ENCODE results near the gene CCK.
"Not testable (repeated sequence)": the region's sequence is repeated elsewhere in the genome, so short reads cannot be mapped to it uniquely, and the experiment has no call there.

CCK gene, protein sequence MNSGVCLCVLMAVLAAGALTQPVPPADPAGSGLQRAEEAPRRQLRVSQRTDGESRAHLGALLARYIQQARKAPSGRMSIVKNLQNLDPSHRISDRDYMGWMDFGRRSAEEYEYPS

DNA sequence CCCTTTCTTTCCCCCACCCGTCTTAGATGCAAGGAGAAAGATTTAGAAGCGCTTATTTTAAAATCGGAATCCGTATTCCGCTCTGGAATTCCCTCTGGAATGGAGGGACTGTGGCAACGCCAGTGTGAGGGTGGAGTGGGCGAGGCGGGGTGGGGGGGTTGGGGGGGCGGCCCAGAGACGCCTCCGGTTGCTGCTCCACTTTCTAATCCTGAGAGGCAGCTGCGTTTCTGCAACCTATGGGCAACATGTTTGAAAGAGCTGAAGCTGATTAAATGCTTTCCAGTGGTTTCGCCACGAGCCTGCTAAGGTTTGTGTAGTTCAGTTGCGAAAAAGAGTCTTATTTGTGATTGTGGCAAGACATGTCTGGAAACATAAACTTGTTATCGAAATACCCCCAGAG lies at the start of gene CCK:
CCK (minus strand) TSS at position 101 of the 400 bp plus-strand sequence. CDS start 2,555 bp downstream, outside the sequence.
- no peak for DNase-seq (ENCODE audit: low read depth)

DNA sequence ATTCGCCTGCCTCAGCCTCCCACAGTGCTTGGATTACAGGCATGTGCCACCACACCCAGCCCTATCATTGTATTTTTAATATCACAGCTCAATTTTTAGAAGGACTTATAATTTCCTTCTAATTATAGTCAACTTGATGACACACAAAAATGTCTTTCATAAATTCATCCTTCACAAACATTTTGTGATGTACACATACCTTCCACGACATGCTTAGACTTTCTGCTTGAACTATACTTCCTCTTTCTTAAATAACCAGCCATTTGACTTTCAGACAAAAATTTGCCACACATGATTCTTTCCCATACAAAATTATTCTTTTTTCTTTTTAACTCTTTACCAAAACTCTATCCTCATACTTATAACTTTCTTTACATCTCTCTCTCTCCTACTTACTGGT lies 48.4 kb upstream of the CCK start:
- no peak for DNase-seq (ENCODE audit: low read depth)

DNA sequence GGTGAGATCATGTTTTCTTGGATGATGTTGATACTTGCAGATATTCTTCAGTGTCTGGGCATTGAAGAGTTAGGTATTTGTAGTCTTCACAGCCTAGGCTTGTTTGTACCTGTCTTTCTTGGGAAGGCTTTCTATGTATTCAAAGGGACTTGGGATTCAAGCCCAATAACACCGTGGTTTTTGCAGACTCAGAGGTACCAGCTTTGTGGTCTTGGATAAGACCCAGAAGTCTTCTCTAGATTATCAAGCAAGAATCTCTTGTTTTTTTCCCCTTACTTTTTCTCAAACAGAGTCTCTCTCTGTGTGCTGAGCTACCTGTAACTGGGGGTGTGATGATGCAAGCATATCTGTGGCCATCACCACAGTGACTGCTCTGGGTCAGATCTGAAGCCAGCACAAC lies 42.7 kb upstream of the CCK start:
- no peak for DNase-seq (ENCODE audit: low read depth)

DNA sequence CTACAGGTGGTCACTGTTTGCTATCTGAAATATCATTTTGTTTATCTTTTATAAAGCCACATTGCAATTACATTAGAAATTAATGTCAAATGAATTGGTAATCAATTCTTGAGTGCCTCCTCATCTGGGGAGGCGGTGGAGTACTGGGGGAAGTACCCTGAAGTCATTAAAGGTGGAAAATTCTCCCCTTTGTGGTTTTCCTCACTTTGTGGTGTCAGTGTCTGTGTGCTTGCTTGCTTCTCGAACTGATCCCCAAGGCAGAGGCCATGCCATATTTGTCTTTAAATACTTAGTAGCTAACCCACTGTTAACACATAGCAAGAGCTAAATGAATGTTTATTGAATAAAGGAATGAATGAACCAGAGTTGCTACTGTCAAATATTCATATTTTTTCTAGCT lies 40.5 kb upstream of the CCK start:
- no peak for DNase-seq (ENCODE audit: low read depth)

DNA sequence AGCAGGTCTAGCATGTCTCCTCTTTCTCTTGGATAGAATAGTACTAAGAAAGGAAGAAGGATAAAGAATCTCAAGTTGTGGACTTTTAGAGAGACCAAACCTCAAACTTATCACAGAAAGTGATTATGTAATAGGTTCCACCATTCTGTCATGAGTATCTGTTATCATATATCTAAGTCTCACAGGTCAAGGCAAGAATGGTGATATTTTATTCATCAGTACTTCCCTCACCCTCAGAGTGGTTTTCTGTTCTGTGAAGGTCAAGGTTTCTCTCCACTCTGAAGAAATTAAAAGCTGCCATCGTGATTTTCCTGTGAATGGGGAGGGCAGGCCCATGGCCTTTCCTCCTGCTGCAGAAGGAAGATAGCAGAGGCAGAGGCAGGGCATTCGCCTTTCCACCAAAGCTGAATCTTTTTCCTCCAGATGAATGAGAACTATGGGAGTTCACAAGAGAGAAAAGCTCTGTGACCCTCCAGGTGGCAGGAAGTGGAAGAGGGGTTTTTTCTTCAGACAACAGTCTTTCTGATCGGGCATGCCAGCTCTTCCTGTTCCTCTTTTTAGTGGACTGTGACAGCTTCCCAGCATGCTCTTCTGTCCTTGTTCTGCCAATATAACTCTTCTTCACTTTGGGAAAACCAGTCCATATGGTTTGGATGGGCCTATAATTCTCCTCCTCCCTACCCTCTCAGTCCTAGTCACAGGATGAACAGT lies 37.1 kb upstream of the CCK start:
- DNase-seq (ENCODE audit: low read depth): no peak

DNA sequence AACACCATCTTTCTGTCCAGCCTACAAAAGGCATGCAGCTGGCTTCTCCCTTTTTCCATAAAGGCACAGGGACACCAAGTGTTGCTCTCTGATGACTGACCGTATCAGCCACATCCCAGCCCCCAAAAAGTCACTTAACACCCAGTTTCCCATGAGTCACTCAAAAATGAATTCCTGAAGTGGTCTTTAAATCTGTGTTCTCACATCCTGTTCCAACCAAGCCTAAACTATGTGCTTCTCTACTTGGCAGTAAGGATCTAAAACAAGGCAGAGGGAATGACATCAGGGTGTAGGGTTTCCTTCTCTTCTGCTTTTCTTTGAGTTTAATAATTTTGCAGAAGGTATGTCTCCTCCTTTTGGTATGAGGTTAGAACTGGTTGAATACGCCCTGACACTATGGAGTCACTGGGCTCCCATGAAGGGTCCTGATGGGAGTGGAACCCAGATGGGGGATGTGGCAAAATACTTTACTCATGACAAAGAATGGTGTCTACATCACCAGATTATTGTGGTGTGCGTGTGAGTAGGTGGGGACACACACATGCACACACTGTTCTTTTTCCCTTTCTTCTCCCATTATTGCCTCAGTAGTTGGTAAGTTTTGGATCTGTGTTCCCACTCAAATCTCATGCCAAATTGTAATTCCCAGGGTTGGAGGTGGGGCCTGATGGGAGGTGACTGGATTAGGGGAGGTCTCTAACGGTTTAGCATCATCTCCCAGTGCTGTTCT lies 35.6 kb upstream of the CCK start:
- no peak for DNase-seq (ENCODE audit: low read depth)

DNA sequence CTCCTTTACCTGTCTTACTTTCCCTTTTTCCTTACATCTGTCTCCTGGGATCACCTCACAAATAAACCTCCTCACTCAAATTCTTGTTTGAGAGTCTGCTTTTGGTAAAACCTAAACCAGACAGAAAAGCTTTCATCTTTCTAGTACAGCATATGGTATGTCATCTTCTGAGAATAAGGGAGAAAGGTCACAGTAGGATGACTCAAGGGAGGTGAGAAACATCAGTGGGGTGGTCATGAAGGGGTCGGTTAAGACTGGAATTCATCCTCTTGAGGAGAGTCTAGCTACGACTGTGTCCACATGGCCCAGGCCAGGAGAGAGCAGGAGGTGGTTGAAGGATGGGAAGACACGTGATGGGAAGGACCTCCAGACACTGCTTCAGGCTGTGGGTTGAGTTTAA lies 34.8 kb upstream of the CCK start:
- no peak for DNase-seq (ENCODE audit: low read depth)

DNA sequence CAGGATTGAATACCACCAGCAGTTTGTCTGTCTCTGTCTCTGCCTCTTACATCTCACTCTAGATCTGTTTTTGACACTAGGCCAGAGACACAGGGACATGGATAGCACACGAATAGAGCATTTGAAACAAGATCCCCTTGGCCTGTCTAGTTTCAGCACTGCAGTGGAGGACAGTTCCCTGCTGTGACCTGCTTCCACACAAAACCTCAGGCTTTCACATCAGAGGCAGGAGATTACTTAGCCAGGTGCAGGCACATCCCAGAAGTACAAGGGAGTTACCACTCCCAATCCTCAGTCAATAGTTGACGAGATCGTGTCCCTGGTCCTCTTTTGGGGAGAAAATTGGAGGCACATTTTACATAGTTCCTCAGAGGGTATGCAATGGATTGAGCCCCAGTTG lies 34.0 kb upstream of the CCK start:
- peak; percentile 19 for DNase-seq (ENCODE audit: low read depth)

DNA sequence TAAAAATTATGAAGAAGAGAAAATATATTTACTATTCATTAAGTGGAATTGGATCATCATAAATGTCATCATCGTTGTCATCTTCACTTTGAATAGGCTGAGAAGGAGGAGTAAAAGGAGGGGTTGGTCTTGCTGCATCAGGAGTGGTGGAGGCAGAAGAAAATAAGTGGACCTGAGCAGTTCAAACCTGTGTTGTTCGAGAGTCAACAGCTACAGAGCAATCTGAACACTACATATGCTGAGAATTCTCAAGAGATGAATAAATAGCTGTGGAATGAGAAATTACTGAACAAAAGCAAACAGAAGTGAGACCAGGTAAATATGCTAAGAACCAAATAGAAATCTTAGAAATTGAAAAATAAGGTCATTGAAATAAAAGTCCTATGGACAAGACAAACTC lies 32.3 kb upstream of the CCK start:
- no peak for DNase-seq (ENCODE audit: low read depth)

DNA sequence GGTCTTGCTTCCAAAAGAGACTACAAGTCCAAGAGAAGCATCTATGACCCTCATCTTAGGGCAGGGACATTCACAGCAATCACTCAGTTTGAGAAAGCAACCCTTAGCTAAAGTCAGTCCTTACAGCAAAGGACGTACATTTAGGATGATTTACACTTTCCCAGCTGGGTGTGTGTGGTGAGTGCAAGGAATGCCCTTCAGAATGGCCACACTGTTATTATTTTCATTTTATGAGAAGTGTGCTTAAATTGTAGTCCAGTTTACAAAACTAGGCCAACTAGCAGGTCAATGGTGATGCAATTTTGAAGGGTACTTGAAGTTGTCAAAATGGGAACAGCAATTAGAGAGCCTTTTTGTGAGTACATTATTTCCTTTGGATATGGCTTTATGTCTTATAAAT lies 26.0 kb upstream of the CCK start:
- DNase-seq (ENCODE audit: low read depth): no peak

DNA sequence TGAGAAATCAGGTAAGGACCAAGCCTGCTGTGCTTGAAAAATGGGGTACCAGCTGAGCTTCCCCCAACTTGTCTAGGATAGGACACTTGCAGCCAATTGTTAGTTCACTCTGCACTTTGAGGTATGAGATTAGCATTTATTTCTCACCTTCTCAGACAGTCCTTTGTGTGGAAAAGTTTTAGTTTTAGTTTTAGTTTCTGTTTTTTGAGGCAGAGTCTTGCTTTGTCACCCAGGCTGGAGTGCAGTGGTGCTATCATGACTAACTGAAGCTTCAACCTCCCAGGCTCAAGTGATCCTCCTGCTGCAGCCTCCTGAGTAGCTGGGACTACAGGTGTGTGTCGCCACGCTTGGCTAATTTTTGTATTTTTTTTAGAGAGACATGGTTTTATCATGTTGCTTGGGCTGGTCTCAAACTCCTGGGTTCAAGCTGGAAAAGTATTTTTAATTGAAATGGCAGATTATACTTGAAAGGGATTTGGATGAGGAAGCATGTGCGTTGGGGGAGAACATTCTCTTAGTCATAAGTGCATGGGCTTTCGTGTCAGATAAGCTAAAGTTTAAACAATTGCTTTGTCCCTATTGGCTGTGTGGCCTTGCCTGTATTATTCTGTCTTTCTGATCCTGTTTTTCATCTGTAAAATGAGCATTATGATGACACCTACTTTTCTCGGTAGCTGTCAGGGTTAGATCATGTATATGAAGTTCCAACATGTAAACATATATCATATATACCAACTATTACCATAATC lies 25.2 kb upstream of the CCK start:
- no peak for DNase-seq (ENCODE audit: low read depth)

DNA sequence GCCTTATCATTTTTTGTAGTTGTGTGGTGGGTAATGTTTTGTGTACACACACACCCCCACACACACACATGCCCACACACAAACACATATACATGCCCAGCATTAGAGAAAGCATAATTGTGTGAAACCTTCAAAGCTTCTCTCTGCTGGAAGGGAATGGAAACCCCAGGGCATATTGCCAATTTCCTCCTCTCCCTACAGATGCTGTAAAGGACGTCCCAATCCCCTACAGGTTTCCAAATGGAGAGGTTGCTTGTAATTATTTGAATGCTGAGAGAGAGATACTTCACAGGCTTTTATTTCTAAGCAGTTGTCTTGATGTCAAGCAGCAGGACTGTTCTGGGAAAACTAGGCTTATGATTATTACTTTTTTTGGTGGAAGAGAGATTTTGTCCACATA lies 23.0 kb upstream of the CCK start:
- no peak for DNase-seq (ENCODE audit: low read depth)

DNA sequence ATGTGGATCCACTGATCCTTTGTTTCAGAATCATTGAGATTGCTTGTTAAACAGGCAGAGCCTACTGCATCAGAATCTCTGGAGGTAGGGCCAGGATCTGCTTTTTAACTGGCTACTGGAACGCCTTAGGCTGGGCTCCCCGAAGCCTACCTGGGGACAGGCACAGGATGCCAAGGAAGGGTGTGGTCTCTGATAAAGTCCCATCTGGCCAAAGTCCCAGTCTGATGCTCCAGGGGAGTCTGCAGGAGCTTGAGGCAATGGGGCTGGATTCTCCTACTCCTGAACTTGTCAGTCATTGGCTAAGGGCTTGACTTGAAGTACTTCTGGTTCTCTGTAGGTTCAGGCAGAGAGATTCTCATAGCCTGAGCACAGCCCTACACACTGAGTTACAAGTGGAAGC lies 22.4 kb upstream of the CCK start:
- no peak for DNase-seq (ENCODE audit: low read depth)

DNA sequence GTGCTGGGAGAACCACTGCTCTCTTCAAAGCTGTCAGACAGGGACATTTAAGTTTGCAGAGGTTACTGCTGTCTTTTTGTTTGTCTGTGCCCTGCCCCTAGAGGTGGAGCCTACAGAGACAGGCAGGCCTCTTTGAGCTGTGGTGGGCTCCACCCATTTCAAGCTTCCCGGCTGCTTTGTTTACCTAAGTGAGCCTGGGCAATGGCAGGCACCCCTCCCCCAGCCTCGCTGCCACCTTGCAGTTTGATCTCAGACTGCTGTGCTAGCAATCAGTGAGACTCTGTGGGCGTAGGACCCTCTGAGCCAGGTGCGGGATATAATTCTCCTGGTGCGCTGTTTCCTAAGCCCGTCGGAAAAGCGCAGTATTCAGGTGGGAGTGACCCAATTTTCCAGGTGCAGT lies 21.4 kb upstream of the CCK start:
- DNase-seq (ENCODE audit: low read depth): not testable (repeated sequence)

DNA sequence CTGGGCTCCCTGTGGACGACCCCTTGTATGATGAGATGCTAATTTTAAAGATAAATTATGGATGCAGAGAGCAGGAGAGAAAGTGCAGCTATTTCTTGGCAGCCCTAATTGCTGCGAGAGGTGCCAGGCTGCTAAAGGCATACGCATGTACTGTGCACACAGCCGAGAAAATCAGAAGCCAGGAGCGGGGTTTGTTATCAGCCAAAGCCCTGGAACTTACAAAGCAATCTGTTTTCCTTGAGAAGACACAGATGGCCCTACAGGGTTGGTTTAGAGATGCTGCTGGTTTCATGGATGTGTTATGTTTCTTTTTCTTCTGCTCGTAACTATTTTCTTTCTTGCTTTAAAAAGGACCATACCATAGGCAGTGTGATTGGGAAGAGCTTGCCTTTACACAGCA lies 11.7 kb upstream of the CCK start:
- no peak for DNase-seq (ENCODE audit: low read depth)

DNA sequence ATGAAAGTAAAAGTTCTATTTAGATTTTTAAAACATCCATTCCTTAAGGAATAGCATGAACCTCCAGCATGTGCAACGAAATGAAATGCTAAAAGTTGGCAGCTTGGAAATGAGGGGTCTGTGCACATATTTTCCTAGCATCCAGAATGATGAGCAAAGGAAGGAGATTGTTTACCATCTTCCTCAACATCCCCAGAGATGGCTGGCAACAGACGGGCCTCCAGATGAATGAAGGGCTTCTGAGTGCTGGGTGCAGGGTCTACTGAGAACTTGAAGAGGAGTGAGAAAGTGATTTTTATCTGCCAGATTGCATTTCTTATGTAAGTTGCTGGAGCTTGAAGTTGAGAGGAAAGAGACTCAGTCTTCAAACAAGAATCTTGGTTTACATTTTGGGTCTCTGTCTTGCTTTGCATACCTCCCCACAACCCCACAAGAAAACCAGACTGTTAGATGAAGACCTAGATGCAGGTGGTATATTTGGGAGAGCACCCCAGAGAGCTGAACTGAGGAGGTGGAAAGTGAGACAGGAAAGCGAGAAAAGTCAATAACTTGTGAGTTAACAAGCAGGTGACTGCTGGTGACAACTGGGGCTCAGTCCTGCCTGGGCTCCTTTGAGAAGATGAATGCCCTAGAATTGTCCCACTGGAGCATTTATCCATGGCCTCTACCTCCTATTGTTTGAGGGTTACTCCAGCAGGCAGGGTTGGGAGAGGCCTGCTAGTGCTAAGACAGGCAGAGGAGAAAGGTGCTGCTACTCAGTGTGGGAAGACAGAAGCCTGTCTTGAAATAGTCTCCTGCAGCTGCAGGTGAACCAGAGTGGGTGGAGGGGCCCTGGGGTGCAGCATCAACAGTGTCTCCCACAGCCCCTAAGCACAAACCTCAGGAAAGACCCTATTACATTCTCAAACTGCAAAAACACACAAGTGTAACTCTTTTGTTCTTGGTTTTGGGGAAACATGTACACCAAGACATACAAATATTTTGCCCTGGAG lies 10.5 kb upstream of the CCK start:
- DNase-seq (ENCODE audit: low read depth): no peak

DNA sequence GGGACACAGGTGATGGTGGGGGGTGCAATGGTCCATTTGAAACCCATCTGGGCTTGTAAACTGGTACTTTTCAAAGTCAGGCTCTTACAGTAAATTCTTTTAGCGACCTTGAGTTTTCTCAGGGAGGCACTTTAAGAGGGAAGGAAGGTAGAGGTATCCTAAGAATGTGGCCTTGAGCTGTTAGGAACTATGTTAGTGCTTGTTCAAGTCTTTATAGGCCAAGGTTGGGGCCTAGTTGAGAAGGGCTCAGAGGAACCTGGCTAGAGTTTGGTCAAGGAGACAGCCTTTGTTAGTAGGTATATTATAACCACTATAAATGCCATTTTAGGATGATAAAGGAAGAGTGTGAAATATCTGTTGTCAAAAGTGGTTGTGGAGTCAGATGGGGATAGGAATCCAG lies 9.2 kb upstream of the CCK start:
- DNase-seq (ENCODE audit: low read depth): no peak

DNA sequence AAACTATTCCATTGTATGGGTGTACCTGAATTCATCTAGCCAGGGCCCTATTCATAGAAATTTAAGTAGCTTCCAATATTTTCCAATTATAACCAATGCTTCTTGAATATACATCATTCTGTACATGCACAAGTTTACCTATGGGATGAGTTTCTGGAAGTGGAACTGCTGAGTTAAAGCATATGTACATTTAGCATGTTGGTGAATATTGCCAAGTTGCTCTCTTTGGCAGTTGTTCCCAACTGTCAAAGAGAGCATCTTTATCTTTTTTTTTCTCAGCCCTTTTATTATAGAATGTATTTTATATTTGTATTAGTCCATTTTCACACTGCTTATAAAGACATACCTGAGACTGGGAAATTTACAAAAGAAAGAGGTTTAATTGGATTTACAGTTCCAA lies 8.3 kb upstream of the CCK start:
- no peak for DNase-seq (ENCODE audit: low read depth)

DNA sequence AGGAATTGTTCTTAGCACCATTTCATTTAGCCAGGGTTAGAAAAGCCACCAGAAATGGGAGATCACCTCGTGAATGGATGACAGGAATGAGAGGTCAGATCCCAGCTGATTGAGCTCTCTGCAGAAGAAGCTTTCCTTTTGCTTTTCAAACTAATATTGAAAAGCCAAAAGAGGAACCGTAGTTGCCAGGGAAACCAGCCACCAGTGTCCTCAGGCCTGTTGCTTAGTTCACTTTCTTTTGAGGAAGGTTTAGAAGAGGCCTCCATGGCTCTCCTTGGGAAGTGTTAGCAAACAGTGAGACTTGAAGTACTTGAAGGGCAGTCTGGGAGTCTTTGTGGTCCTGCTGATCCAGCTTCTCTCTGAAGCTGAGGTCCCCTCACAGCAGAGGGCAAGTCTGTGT lies 7.4 kb upstream of the CCK start:
- no peak for DNase-seq (ENCODE audit: low read depth)

DNA sequence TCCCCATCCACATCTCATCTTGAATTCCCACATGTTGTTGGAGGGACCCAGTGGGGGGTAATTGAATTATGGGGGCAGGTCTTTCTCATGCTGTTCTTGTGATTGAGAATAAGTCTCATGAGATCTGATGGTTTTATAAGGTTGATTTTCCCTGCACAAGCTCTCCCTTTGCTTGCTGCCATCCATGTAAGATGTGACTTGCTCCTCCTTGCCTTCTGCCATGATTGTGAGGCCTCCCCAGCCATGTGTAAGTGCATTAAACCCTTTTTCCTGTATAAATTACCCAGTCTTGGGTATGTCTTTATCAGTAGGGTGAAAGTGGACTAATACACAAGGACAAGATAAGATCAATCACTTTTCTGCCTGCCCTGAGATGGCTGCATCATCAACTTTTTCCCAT lies 5.8 kb upstream of the CCK start:
- DNase-seq (ENCODE audit: low read depth): no peak

DNA sequence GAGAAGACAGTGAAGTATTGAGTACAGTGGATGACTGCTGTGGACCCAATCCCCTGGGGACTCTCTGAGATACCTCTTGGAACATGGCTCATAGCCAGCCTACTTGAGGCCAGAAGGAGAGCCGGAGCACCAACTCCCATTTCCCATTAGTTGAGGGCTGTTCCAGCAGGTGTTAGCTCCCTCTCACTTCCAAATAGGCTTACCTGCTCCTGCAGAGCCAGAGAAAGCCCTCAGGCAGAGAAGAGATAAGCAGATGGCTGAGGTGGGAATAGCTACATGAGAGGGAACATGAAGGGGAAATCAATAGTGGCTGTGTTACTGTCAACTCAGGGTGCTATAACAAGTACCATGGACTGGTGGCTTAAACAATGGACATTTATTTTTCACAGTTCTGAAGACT lies 4.6 kb upstream of the CCK start:
- DNase-seq (ENCODE audit: low read depth): no peak

DNA sequence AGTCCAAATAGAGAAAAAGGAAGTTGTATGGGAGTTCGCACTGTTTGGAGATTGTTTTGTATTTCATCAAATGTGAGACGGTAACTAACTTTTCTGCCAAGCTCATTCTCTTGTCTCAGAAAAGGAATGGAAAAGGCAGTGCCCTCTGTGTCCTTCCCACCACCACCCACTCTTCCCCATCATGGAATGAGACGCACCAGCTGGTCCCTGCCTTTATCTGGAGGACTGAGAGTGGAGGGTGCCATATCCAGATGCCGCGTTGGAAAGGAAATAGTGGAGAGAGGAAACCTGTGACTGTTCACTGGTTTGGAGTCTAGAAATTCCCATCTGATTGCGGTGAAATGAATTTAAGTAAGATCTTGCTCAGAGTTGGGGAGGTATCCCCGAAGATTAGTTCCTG lies 3.7 kb upstream of the CCK start:
- no peak for DNase-seq (ENCODE audit: low read depth)
